ENCODE data around the gene CCBE1.
A peak's percentile ranks its signal among the peaks of the same experiment; 100 is the strongest.
"Not testable (repeated sequence)": the region's sequence is repeated elsewhere in the genome, so short reads cannot be mapped to it uniquely, and the experiment has no call there.

Gene CCBE1

GRCh38 chr18:59537579-59537978 lies 159.6 kb downstream of the CCBE1 start:
- DNase-seq = no peak
- in situ Hi-C loops (cut with HindIII; ENCODE audit: low pct_ligation_motif_present, low pct_unique_long_range_greater_than_20kb, low sequenced_read_pairs) = no loop called here

- DNase-seq = no peak
- in situ Hi-C loops (cut with HindIII; ENCODE audit: low pct_ligation_motif_present, low pct_unique_long_range_greater_than_20kb, low sequenced_read_pairs) = no loop called here
These were observed 161.1 kb downstream of the CCBE1 start for GRCh38 chr18:59536166-59536565.

GRCh38 chr18:59535055-59535454 lies 162.2 kb downstream of the CCBE1 start:
- in situ Hi-C loops (cut with HindIII; ENCODE audit: low pct_ligation_motif_present, low pct_unique_long_range_greater_than_20kb, low sequenced_read_pairs) = no loop called here
- no peak for DNase-seq

- in situ Hi-C loops (cut with HindIII; ENCODE audit: low pct_ligation_motif_present, low pct_unique_long_range_greater_than_20kb, low sequenced_read_pairs) = no loop called here
- no peak for DNase-seq
These were observed 168.4 kb downstream of the CCBE1 start for GRCh38 chr18:59528866-59529265.

GRCh38 chr18:59520562-59521355 lies 176.5 kb downstream of the CCBE1 start:
- in situ Hi-C loops (cut with HindIII; ENCODE audit: low pct_ligation_motif_present, low pct_unique_long_range_greater_than_20kb, low sequenced_read_pairs) = no loop called here

GRCh38 chr18:59518705-59519104 lies 178.5 kb downstream of the CCBE1 start:
- in situ Hi-C loops (cut with HindIII; ENCODE audit: low pct_ligation_motif_present, low pct_unique_long_range_greater_than_20kb, low sequenced_read_pairs) = no loop called here
- no peak for DNase-seq

More at GRCh38 chr18:59520562-59521355, 176.5 kb downstream of the CCBE1 start:
- no peak for DNase-seq

- in situ Hi-C loops (cut with HindIII; ENCODE audit: low pct_ligation_motif_present, low pct_unique_long_range_greater_than_20kb, low sequenced_read_pairs) = no loop called here
- peak; percentile 38 for DNase-seq
These were observed 179.6 kb downstream of the CCBE1 start for GRCh38 chr18:59517446-59518165.

- in situ Hi-C loops (cut with HindIII; ENCODE audit: low pct_ligation_motif_present, low pct_unique_long_range_greater_than_20kb, low sequenced_read_pairs) = no loop called here
- DNase-seq = peak; percentile 77
These were observed 180.7 kb downstream of the CCBE1 start for GRCh38 chr18:59516356-59517155.

- in situ Hi-C loops (cut with HindIII; ENCODE audit: low pct_ligation_motif_present, low pct_unique_long_range_greater_than_20kb, low sequenced_read_pairs); DNase-seq: not testable (repeated sequence)
These were observed 181.3 kb downstream of the CCBE1 start for GRCh38 chr18:59515956-59516355.

- in situ Hi-C loops (cut with HindIII; ENCODE audit: low pct_ligation_motif_present, low pct_unique_long_range_greater_than_20kb, low sequenced_read_pairs) = no loop called here
- no peak for DNase-seq
These were observed 182.1 kb downstream of the CCBE1 start for GRCh38 chr18:59515147-59515546.

GRCh38 chr18:59514203-59514602 lies 183.0 kb downstream of the CCBE1 start:
- in situ Hi-C loops (cut with HindIII; ENCODE audit: low pct_ligation_motif_present, low pct_unique_long_range_greater_than_20kb, low sequenced_read_pairs) = no loop called here
- no peak for DNase-seq

GRCh38 chr18:59512025-59512755 lies 185.0 kb downstream of the CCBE1 start:
- in situ Hi-C loops (cut with HindIII; ENCODE audit: low pct_ligation_motif_present, low pct_unique_long_range_greater_than_20kb, low sequenced_read_pairs) = no loop called here
- no peak for DNase-seq

- in situ Hi-C loops (cut with HindIII; ENCODE audit: low pct_ligation_motif_present, low pct_unique_long_range_greater_than_20kb, low sequenced_read_pairs) = no loop called here
- no peak for DNase-seq
These were observed 187.5 kb downstream of the CCBE1 start for GRCh38 chr18:59509481-59510442.

GRCh38 chr18:59505356-59505755 lies 191.9 kb downstream of the CCBE1 start:
- in situ Hi-C loops (cut with HindIII; ENCODE audit: low pct_ligation_motif_present, low pct_unique_long_range_greater_than_20kb, low sequenced_read_pairs) = no loop called here
- DNase-seq = no peak

GRCh38 chr18:59502274-59503175 lies 194.7 kb downstream of the CCBE1 start:
- no peak for DNase-seq
- in situ Hi-C loops (cut with HindIII; ENCODE audit: low pct_ligation_motif_present, low pct_unique_long_range_greater_than_20kb, low sequenced_read_pairs) = no loop called here

GRCh38 chr18:59501920-59502273 lies 195.3 kb downstream of the CCBE1 start:
- no peak for DNase-seq

GRCh38 chr18:59500765-59501164 lies 196.5 kb downstream of the CCBE1 start:
- DNase-seq = no peak
- in situ Hi-C loops (cut with HindIII; ENCODE audit: low pct_ligation_motif_present, low pct_unique_long_range_greater_than_20kb, low sequenced_read_pairs) = no loop called here

More at GRCh38 chr18:59501920-59502273, 195.3 kb downstream of the CCBE1 start:
- in situ Hi-C loops (cut with HindIII; ENCODE audit: low pct_ligation_motif_present, low pct_unique_long_range_greater_than_20kb, low sequenced_read_pairs) = no loop called here
